ENCODE data around the gene CTCFL. TPM values are rescaled to one million over a fixed set of nuclear protein-coding genes. Genes with fewer than 3 reads are reported as not detected.

Gene CTCFL
- total and polyA plus RNA-seq, 2 of the 13 experiments (the other 11 are each of a cell fraction or from before 2014, with no cell fraction given) = 0.04 TPM; not detected in 1

- TF ChIP-seq KMT2A (CRISPR knock-in tag; IDR thresholded peaks at IDR 0.05) = no peak
- TF ChIP-seq TBX3 (IDR thresholded peaks at IDR 0.05; ENCODE audit: borderline replicate concordance) = no peak
- TF ChIP-seq, protein P1, sequence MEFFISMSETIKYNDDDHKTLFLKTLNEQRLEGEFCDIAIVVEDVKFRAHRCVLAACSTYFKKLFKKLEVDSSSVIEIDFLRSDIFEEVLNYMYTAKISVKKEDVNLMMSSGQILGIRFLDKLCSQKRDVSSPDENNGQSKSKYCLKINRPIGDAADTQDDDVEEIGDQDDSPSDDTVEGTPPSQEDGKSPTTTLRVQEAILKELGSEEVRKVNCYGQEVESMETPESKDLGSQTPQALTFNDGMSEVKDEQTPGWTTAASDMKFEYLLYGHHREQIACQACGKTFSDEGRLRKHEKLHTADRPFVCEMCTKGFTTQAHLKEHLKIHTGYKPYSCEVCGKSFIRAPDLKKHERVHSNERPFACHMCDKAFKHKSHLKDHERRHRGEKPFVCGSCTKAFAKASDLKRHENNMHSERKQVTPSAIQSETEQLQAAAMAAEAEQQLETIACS (CRISPR knock-in tag; IDR thresholded peaks at IDR 0.05) = no peak
- peak; percentile 57; the same call in 1 of the 2 replicates for TF ChIP-seq TERF1 (CRISPR knock-in tag; IDR thresholded peaks at IDR 0.05)
- TF ChIP-seq ZHX2 (IDR thresholded peaks at IDR 0.05; ENCODE audit: low read depth) = no peak
- TF ChIP-seq ZHX2 (CRISPR knock-in tag; IDR thresholded peaks at IDR 0.05; ENCODE audit: borderline replicate concordance) = no peak
- TF ChIP-seq ZNF331 (CRISPR knock-in tag; IDR thresholded peaks at IDR 0.05) = no peak
- peak; percentile 8 for TF ChIP-seq ZNF883 (CRISPR knock-in tag; IDR thresholded peaks at IDR 0.05; ENCODE audit: not compliant biosample characterization)
- no peak for TF ChIP-seq DNMT3B (CRISPR knock-in tag; conservative IDR thresholded peaks at IDR 0.05)
- no peak for TF ChIP-seq CBX5 (CRISPR knock-in tag; IDR thresholded peaks at IDR 0.05; ENCODE audit: borderline replicate concordance)
- TF ChIP-seq BORCS8-MEF2B (CRISPR knock-in tag; IDR thresholded peaks at IDR 0.05) = 0 out of 2 replicates have a peak, but pooled peaks have one; percentile 3
- no peak for TF ChIP-seq ZNF451 (CRISPR knock-in tag; IDR thresholded peaks at IDR 0.05)
- TF ChIP-seq ZFYVE20 (CRISPR knock-in tag; IDR thresholded peaks at IDR 0.05; ENCODE audit: borderline replicate concordance, low read depth) = peak; percentile 31; the same call in 1 of the 2 replicates
- no peak for TF ChIP-seq PLRG1 (conservative IDR thresholded peaks at IDR 0.05)
- TF ChIP-seq PTBP1 (IDR thresholded peaks at IDR 0.05; ENCODE audit: low read depth, low read length, poor library complexity, severe bottlenecking) = no peak
- no peak for TF ChIP-seq FOXK1 (CRISPR knock-in tag; IDR thresholded peaks at IDR 0.05; ENCODE audit: borderline replicate concordance, low read depth)
- TF ChIP-seq ZNF343 (CRISPR knock-in tag; IDR thresholded peaks at IDR 0.05) = no peak
- TF ChIP-seq PREB (CRISPR knock-in tag; IDR thresholded peaks at IDR 0.05) = no peak
These were observed 35.0 kb upstream of the CTCFL start (continued) for GRCh38 chr20:57559658-57560553.
